SK-N-SH treated with all-trans-retinoic acid at 6 μM for 48 hours (cell line): ENCODE data around the gene DUSP7.

Experiments
- ATAC-seq: fragments of 200-7000 bp; cut with Tn5 transposase; 3 replicates; pipeline ENCODE4 v1.9.1; 2020; ENCODE audit warnings: mild to moderate bottlenecking, moderate library complexity
- BACH2 ChIP-seq: fragments of 250-450 bp; sonication (Bioruptor Pico); IDR thresholded peaks from 2 replicates; pipeline ENCODE4 v1.9.0; 2021; ENCODE audit warnings: mild to moderate bottlenecking, borderline replicate concordance
- CSDC2 ChIP-seq: fragments of 250-450 bp; sonication (Bioruptor Pico); IDR thresholded peaks from 2 replicates; pipeline ENCODE4 v1.5.0; 2020; ENCODE audit warnings: mild to moderate bottlenecking, moderate library complexity
- ESRRG ChIP-seq: fragments of 250-450 bp; sonication (Bioruptor Pico); IDR thresholded peaks from 2 replicates; pipeline ENCODE4 v1.6.1; 2021; ENCODE audit warnings: mild to moderate bottlenecking
- GLIS3 ChIP-seq: fragments of 250-450 bp; sonication (Bioruptor Pico); IDR thresholded peaks from 2 replicates; pipeline ENCODE4 v1.5.0; 2020; ENCODE audit warnings: mild to moderate bottlenecking, moderate library complexity
- ISL1 ChIP-seq: fragments of 250-450 bp; sonication (Bioruptor Pico); IDR thresholded peaks from 2 replicates; pipeline ENCODE4 v2.1.2; 2022; ENCODE audit warnings: mild to moderate bottlenecking, moderate library complexity
- OSR1 ChIP-seq: fragments of 250-450 bp; sonication (Bioruptor Pico); IDR thresholded peaks from 2 replicates; pipeline ENCODE4 v1.8.0; 2022; ENCODE audit warnings: moderate library complexity, mild to moderate bottlenecking, inconsistent platforms
- PPARA ChIP-seq: fragments of 250-450 bp; sonication (Bioruptor Pico); IDR thresholded peaks from 2 replicates; pipeline ENCODE4 v1.5.0; 2020; ENCODE audit warnings: mild to moderate bottlenecking, borderline replicate concordance
- RARB ChIP-seq: fragments of 250-450 bp; sonication (Bioruptor Pico); IDR thresholded peaks from 2 replicates; pipeline ENCODE4 v1.8.0; 2021; ENCODE audit warnings: mild to moderate bottlenecking, moderate library complexity
- SNAI2 ChIP-seq: fragments of 250-450 bp; sonication (Bioruptor Pico); IDR thresholded peaks from 2 replicates; pipeline ENCODE4 v1.5.0; 2020; ENCODE audit warnings: mild to moderate bottlenecking, moderate library complexity
- TCF4 ChIP-seq: fragments of 250-450 bp; sonication (Bioruptor Pico); IDR thresholded peaks from 2 replicates; pipeline ENCODE4 v1.8.0; 2021; ENCODE audit warnings: mild to moderate bottlenecking, moderate library complexity, borderline replicate concordance
- TOX ChIP-seq: fragments of 250-450 bp; sonication (Bioruptor Pico); IDR thresholded peaks from 2 replicates; pipeline ENCODE4 v1.8.0; 2021; ENCODE audit warnings: mild to moderate bottlenecking, moderate library complexity, borderline replicate concordance
- ZC3H10 ChIP-seq: fragments of 250-450 bp; sonication (Bioruptor Pico); IDR thresholded peaks from 2 replicates; pipeline ENCODE4 v1.5.1; 2021; ENCODE audit warnings: mild to moderate bottlenecking, moderate library complexity
- ZFP3 ChIP-seq: fragments of 250-450 bp; sonication (Bioruptor Pico); IDR thresholded peaks from 2 replicates; pipeline ENCODE4 v1.5.0; 2020; ENCODE audit warnings: mild to moderate bottlenecking, moderate library complexity
- ZNF565 ChIP-seq: fragments of 450-650 bp; formaldehyde crosslinking; conservative IDR thresholded peaks from 2 replicates; pipeline ENCODE4 v1.5.0; 2020; ENCODE audit warnings: low read depth, mild to moderate bottlenecking, moderate library complexity
- ZNF70 ChIP-seq: fragments of 450-650 bp; formaldehyde crosslinking; IDR thresholded peaks from 2 replicates; pipeline ENCODE4 v1.5.0; 2020; ENCODE audit warnings: mild to moderate bottlenecking, moderate library complexity
- ZNF8 ChIP-seq: fragments of 450-650 bp; formaldehyde crosslinking; IDR thresholded peaks from 2 replicates; pipeline ENCODE4 v1.5.0; 2020; ENCODE audit warnings: mild to moderate bottlenecking, moderate library complexity
- TF ChIP-seq, protein P1 (sequence below): fragments of 250-450 bp; sonication (Bioruptor Pico); IDR thresholded peaks from 2 replicates; pipeline ENCODE4 v1.5.1; 2020; ENCODE audit warnings: low read depth, mild to moderate bottlenecking, moderate library complexity
- TF ChIP-seq, protein P2 (sequence below): fragments of 250-450 bp; sonication (Bioruptor Pico); IDR thresholded peaks from 2 replicates; pipeline ENCODE4 v1.8.0; 2021; ENCODE audit warnings: low read depth, mild to moderate bottlenecking, moderate library complexity, borderline replicate concordance
- TF ChIP-seq, protein P3 (sequence below): fragments of 250-450 bp; sonication (Bioruptor Pico); IDR thresholded peaks from 2 replicates; pipeline ENCODE4 v1.8.0; 2020; ENCODE audit warnings: mild to moderate bottlenecking, moderate library complexity, borderline replicate concordance
- TF ChIP-seq, protein P4 (sequence below): fragments of 250-450 bp; sonication (Bioruptor Pico); IDR thresholded peaks from 2 replicates; pipeline ENCODE4 v1.5.1; 2021; ENCODE audit warnings: mild to moderate bottlenecking, moderate library complexity
- TF ChIP-seq, protein P5 (sequence below): fragments of 250-450 bp; sonication (Bioruptor Pico); IDR thresholded peaks from 2 replicates; pipeline ENCODE4 v1.5.0; 2020; ENCODE audit warnings: mild to moderate bottlenecking, moderate library complexity

DUSP7 gene

DNA sequence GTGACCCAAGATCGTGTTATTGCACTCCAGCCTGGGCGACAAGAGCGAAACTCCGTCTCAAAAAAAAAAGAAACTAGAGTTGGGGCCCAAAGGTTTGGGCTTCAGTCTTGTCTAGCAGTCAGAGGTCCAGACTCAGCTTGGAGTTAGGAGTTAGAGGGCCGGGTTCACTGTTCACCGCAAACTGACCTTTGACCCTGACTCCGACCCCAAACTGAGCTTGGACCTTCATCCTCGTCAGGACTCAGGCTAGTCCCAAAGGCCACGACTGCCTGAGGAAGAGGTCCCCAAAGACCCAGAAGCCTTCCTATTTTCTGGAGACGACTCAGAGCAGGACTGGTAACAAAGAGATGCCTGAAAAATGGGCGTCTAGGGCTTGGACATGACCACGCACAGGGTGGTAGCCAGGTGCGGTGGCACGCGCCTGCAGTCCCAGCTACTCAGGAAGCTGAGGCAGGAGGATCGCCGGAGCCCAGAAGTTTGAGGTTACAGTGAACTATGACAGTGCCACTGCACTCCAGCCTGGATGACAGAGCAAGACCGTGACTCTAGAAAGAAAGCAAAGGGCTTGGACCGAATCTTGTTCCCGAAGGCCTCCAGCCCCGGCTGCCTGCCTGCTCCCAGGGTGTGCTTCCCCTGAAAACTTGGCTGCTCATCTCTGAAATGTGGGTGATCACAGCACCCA lies 37.9 kb downstream of the DUSP7 start:
- no peak for ATAC-seq
- TF ChIP-seq, protein P1, sequence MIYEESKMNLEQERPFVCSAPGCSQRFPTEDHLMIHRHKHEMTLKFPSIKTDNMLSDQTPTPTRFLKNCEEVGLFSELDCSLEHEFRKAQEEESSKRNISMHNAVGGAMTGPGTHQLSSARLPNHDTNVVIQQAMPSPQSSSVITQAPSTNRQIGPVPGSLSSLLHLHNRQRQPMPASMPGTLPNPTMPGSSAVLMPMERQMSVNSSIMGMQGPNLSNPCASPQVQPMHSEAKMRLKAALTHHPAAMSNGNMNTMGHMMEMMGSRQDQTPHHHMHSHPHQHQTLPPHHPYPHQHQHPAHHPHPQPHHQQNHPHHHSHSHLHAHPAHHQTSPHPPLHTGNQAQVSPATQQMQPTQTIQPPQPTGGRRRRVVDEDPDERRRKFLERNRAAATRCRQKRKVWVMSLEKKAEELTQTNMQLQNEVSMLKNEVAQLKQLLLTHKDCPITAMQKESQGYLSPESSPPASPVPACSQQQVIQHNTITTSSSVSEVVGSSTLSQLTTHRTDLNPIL (CRISPR knock-in tag) = no peak
- TF ChIP-seq, protein P2, sequence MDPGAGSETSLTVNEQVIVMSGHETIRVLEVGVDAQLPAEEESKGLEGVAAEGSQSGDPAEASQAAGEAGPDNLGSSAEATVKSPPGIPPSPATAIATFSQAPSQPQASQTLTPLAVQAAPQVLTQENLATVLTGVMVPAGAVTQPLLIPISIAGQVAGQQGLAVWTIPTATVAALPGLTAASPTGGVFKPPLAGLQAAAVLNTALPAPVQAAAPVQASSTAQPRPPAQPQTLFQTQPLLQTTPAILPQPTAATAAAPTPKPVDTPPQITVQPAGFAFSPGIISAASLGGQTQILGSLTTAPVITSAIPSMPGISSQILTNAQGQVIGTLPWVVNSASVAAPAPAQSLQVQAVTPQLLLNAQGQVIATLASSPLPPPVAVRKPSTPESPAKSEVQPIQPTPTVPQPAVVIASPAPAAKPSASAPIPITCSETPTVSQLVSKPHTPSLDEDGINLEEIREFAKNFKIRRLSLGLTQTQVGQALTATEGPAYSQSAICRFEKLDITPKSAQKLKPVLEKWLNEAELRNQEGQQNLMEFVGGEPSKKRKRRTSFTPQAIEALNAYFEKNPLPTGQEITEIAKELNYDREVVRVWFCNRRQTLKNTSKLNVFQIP (CRISPR knock-in tag) = no peak
- TF ChIP-seq, protein P3, sequence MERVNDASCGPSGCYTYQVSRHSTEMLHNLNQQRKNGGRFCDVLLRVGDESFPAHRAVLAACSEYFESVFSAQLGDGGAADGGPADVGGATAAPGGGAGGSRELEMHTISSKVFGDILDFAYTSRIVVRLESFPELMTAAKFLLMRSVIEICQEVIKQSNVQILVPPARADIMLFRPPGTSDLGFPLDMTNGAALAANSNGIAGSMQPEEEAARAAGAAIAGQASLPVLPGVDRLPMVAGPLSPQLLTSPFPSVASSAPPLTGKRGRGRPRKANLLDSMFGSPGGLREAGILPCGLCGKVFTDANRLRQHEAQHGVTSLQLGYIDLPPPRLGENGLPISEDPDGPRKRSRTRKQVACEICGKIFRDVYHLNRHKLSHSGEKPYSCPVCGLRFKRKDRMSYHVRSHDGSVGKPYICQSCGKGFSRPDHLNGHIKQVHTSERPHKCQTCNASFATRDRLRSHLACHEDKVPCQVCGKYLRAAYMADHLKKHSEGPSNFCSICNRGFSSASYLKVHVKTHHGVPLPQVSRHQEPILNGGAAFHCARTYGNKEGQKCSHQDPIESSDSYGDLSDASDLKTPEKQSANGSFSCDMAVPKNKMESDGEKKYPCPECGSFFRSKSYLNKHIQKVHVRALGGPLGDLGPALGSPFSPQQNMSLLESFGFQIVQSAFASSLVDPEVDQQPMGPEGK (CRISPR knock-in tag) = no peak
- TF ChIP-seq ZNF565 (CRISPR knock-in tag) = no peak
- TF ChIP-seq CSDC2 = no peak
- TF ChIP-seq, protein P4, sequence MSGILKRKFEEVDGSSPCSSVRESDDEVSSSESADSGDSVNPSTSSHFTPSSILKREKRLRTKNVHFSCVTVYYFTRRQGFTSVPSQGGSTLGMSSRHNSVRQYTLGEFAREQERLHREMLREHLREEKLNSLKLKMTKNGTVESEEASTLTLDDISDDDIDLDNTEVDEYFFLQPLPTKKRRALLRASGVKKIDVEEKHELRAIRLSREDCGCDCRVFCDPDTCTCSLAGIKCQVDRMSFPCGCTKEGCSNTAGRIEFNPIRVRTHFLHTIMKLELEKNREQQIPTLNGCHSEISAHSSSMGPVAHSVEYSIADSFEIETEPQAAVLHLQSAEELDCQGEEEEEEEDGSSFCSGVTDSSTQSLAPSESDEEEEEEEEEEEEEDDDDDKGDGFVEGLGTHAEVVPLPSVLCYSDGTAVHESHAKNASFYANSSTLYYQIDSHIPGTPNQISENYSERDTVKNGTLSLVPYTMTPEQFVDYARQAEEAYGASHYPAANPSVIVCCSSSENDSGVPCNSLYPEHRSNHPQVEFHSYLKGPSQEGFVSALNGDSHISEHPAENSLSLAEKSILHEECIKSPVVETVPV (CRISPR knock-in tag) = no peak
- no peak for TF ChIP-seq RARB (CRISPR knock-in tag)
- TF ChIP-seq, protein P5, sequence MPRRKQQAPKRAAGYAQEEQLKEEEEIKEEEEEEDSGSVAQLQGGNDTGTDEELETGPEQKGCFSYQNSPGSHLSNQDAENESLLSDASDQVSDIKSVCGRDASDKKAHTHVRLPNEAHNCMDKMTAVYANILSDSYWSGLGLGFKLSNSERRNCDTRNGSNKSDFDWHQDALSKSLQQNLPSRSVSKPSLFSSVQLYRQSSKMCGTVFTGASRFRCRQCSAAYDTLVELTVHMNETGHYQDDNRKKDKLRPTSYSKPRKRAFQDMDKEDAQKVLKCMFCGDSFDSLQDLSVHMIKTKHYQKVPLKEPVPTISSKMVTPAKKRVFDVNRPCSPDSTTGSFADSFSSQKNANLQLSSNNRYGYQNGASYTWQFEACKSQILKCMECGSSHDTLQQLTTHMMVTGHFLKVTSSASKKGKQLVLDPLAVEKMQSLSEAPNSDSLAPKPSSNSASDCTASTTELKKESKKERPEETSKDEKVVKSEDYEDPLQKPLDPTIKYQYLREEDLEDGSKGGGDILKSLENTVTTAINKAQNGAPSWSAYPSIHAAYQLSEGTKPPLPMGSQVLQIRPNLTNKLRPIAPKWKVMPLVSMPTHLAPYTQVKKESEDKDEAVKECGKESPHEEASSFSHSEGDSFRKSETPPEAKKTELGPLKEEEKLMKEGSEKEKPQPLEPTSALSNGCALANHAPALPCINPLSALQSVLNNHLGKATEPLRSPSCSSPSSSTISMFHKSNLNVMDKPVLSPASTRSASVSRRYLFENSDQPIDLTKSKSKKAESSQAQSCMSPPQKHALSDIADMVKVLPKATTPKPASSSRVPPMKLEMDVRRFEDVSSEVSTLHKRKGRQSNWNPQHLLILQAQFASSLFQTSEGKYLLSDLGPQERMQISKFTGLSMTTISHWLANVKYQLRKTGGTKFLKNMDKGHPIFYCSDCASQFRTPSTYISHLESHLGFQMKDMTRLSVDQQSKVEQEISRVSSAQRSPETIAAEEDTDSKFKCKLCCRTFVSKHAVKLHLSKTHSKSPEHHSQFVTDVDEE (CRISPR knock-in tag) = no peak
- no peak for TF ChIP-seq ESRRG (CRISPR knock-in tag)
- no peak for TF ChIP-seq TCF4 (CRISPR knock-in tag)
- no peak for TF ChIP-seq ZNF70 (CRISPR knock-in tag)
- TF ChIP-seq ZC3H10 (CRISPR knock-in tag) = no peak
- no peak for TF ChIP-seq PPARA (CRISPR knock-in tag)
- TF ChIP-seq SNAI2 (CRISPR knock-in tag) = no peak
- TF ChIP-seq TOX (CRISPR knock-in tag) = no peak
- TF ChIP-seq BACH2 (CRISPR knock-in tag) = no peak
- no peak for TF ChIP-seq ISL1 (CRISPR knock-in tag)
- no peak for TF ChIP-seq ZNF8 (CRISPR knock-in tag)
- no peak for TF ChIP-seq OSR1 (CRISPR knock-in tag)
- no peak for TF ChIP-seq ZFP3

DNA sequence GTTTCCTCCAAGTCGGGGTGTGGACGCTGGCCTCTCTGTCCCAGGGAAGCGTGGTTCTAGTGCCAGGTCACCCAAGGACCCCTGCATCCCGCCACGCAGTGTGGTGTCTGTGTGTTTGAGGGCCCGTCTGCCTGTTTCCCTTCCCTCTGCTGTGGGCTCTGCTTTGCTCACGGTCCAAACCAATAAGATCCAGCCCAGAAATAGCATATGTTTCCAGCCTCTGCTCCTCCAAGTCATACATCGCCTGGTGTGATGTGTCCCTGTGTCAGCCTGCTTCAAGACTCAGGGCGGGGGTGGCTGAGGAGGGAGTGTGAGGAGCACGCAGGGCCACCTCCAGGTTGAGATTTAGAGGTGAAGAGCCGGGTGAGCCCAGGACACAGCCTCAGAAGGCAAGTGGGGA lies 38.8 kb downstream of the DUSP7 start:
- ATAC-seq = no peak
- TF ChIP-seq CSDC2 (no peak), PPARA (CRISPR knock-in tag) (no peak), GLIS3 (CRISPR knock-in tag) (no peak), SNAI2 (CRISPR knock-in tag) (no peak), ESRRG (CRISPR knock-in tag) (no peak), OSR1 (CRISPR knock-in tag) (no peak), ZNF70 (CRISPR knock-in tag) (no peak), ZNF565 (CRISPR knock-in tag) (no peak), TCF4 (CRISPR knock-in tag) (no peak)
- TF ChIP-seq, protein P1 (CRISPR knock-in tag) = no peak
- TF ChIP-seq, all 23 proteins: peak for 0
